ENCODE results near the gene NDC80. TPM values are rescaled to one million over a fixed set of nuclear protein-coding genes. Genes with fewer than 3 reads are reported as not detected.

NDC80 gene
- total RNA-seq, 1 experiment from 2014 or later, result 43.0 TPM

DNA sequence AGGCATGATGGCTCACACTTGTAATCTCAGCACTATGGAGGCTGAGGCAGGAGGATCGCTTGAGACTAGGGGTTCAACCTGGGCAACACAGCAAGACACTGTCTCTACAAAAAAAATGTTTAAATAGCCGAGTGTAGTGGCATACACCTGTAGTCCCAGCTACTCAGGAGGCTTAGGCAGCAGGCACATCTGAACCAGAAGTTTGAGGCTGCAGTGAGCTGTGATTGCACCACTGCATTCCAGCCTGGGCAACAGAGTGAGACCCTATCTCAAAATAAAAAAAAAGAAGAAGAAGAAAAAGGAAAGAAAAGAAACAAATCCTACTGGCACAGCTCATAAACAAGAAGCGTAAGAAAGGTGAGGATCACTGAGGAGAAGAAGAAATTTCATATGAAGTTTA, 19.9 kb upstream of the NDC80 start:
- H3K4me1 Mint-ChIP-seq, result peaks cover 6% of the 10 kb centered on the region
- ChIA-PET POLR2A (no interaction called here), CTCF (interaction anchor here (0.9 kb wide), 1 partner anchor 9 kb away, joined by 4 read pairs; no protein-coding TSS in a partner anchor)
- peaks cover 15% of the 10 kb centered on the region for H3K36me3 Mint-ChIP-seq
- no peaks in the 10 kb centered on the region for H3K27me3 Mint-ChIP-seq (ENCODE audit: low read depth)
- DNase-seq (ENCODE audit: low spot score), result no peak
- TF ChIP-seq GTF2I (CRISPR knock-in tag; conservative IDR thresholded peaks at IDR 0.05) (0 out of 2 replicates have a peak, but pooled peaks have one; percentile 52), ZNF425 (CRISPR knock-in tag; conservative IDR thresholded peaks at IDR 0.05) (no peak), ZNF121 (CRISPR knock-in tag; IDR thresholded peaks at IDR 0.05) (peak; percentile 48; the same call in 1 of the 2 replicates)
- H3K9me3 Mint-ChIP-seq, result peaks cover 5% of the 10 kb centered on the region; the same call in 1 of the 2 replicates
- ATAC-seq, result no peak
- no peak overlapping the region for H3K4me3 Mint-ChIP-seq
- H3K27ac Mint-ChIP-seq, result no peak overlapping the region

- no peak overlapping the region for H3K4me3 Mint-ChIP-seq
- H3K27ac Mint-ChIP-seq, result no peak overlapping the region
- H3K4me1 Mint-ChIP-seq, result peaks cover 10% of the 10 kb centered on the region
- ATAC-seq (no peak), DNase-seq (ENCODE audit: low spot score) (no peak)
- H3K27me3 Mint-ChIP-seq (ENCODE audit: low read depth), result no peaks in the 10 kb centered on the region
- peaks cover 15% of the 10 kb centered on the region for H3K36me3 Mint-ChIP-seq
- POLR2A ChIA-PET, result no interaction called here
- no peak for TF ChIP-seq ZNF232 (CRISPR knock-in tag; IDR thresholded peaks at IDR 0.05)
- TF ChIP-seq PREB (CRISPR knock-in tag; IDR thresholded peaks at IDR 0.05; ENCODE audit: borderline replicate concordance), result no peak
- no peak for TF ChIP-seq CBFB (CRISPR knock-in tag; IDR thresholded peaks at IDR 0.05; ENCODE audit: low read depth)
- TF ChIP-seq USF2 (CRISPR knock-in tag; IDR thresholded peaks at IDR 0.05), result no peak
- TF ChIP-seq, protein P1, sequence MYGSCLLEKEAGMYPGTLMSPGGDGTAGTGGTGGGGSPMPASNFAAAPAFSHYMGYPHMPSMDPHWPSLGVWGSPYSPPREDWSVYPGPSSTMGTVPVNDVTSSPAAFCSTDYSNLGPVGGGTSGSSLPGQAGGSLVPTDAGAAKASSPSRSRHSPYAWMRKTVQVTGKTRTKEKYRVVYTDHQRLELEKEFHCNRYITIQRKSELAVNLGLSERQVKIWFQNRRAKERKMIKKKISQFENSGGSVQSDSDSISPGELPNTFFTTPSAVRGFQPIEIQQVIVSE (CRISPR knock-in tag; IDR thresholded peaks at IDR 0.05; ENCODE audit: borderline replicate concordance), result no peak
- TF ChIP-seq NFE2L1 (CRISPR knock-in tag; IDR thresholded peaks at IDR 0.05), result no peak
- CTCF ChIA-PET, result interaction anchor here (1.8 kb wide), 1 partner anchor 13 kb away, joined by 6 read pairs; no protein-coding TSS in a partner anchor
- H3K9me3 Mint-ChIP-seq, result peaks cover 5% of the 10 kb centered on the region; the same call in 1 of the 2 replicates
These were observed 16.7 kb upstream of the NDC80 start for GRCh38 chr18:2554696-2555095.

DNA sequence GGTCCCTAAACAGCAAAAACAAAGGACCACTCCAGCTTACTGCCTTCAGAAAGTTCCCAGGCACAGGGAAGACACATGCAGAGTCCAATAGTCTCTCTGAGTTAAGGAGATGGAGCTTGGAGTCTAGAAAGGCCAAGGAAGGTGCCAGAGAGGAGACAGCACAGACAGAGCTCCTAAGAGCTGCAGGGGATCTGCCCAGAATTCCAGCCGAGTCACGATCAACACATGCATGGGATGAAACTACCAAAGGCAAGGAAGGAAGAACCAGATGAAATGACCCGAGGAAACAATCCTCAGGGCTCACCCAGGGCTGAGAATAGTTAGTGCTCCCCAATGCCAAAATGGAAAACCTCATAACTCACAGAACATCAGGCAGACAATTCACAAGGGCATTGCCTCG, 15.5 kb upstream of the NDC80 start:
- ATAC-seq, result no peak
- no peak overlapping the region for H3K4me3 Mint-ChIP-seq
- no peak for DNase-seq (ENCODE audit: low spot score)
- ChIA-PET POLR2A (no interaction called here), CTCF (interaction anchor here (2.5 kb wide), 1 partner anchor 14 kb away, joined by 12 read pairs; no protein-coding TSS in a partner anchor)
- no peaks in the 10 kb centered on the region for H3K27me3 Mint-ChIP-seq (ENCODE audit: low read depth)
- H3K9me3 Mint-ChIP-seq, result peaks cover 5% of the 10 kb centered on the region; the same call in 1 of the 2 replicates
- peaks cover 10% of the 10 kb centered on the region for H3K4me1 Mint-ChIP-seq
- no peak overlapping the region for H3K27ac Mint-ChIP-seq
- H3K36me3 Mint-ChIP-seq, result peaks cover 8% of the 10 kb centered on the region
- TF ChIP-seq MYBL2 (CRISPR knock-in tag; IDR thresholded peaks at IDR 0.05), result no peak
- TF ChIP-seq NFYB (CRISPR knock-in tag; conservative IDR thresholded peaks at IDR 0.05; ENCODE audit: low read depth), result no peak
- no peak for TF ChIP-seq EMX1 (CRISPR knock-in tag; IDR thresholded peaks at IDR 0.05)
- TF ChIP-seq NR2C2 (CRISPR knock-in tag; IDR thresholded peaks at IDR 0.05), result no peak
- no peak for TF ChIP-seq ZNF512 (CRISPR knock-in tag; IDR thresholded peaks at IDR 0.05; ENCODE audit: borderline replicate concordance)
- TF ChIP-seq, protein P2, sequence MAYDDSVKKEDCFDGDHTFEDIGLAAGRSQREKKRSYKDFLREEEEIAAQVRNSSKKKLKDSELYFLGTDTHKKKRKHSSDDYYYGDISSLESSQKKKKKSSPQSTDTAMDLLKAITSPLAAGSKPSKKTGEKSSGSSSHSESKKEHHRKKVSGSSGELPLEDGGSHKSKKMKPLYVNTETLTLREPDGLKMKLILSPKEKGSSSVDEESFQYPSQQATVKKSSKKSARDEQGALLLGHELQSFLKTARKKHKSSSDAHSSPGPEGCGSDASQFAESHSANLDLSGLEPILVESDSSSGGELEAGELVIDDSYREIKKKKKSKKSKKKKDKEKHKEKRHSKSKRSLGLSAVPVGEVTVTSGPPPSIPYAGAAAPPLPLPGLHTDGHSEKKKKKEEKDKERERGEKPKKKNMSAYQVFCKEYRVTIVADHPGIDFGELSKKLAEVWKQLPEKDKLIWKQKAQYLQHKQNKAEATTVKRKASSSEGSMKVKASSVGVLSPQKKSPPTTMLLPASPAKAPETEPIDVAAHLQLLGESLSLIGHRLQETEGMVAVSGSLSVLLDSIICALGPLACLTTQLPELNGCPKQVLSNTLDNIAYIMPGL (CRISPR knock-in tag; IDR thresholded peaks at IDR 0.05), result no peak
- no peak for TF ChIP-seq USF1 (CRISPR knock-in tag; IDR thresholded peaks at IDR 0.05)
- no peak for TF ChIP-seq ZNF121 (CRISPR knock-in tag; IDR thresholded peaks at IDR 0.05)
- TF ChIP-seq, protein P3, sequence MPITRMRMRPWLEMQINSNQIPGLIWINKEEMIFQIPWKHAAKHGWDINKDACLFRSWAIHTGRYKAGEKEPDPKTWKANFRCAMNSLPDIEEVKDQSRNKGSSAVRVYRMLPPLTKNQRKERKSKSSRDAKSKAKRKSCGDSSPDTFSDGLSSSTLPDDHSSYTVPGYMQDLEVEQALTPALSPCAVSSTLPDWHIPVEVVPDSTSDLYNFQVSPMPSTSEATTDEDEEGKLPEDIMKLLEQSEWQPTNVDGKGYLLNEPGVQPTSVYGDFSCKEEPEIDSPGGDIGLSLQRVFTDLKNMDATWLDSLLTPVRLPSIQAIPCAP (CRISPR knock-in tag; IDR thresholded peaks at IDR 0.05), result no peak
- TF ChIP-seq HMGA2 (CRISPR knock-in tag; IDR thresholded peaks at IDR 0.05), result no peak
- TF ChIP-seq, protein P4, sequence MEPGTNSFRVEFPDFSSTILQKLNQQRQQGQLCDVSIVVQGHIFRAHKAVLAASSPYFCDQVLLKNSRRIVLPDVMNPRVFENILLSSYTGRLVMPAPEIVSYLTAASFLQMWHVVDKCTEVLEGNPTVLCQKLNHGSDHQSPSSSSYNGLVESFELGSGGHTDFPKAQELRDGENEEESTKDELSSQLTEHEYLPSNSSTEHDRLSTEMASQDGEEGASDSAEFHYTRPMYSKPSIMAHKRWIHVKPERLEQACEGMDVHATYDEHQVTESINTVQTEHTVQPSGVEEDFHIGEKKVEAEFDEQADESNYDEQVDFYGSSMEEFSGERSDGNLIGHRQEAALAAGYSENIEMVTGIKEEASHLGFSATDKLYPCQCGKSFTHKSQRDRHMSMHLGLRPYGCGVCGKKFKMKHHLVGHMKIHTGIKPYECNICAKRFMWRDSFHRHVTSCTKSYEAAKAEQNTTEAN (CRISPR knock-in tag; IDR thresholded peaks at IDR 0.05), result no peak
- TF ChIP-seq, protein P5, sequence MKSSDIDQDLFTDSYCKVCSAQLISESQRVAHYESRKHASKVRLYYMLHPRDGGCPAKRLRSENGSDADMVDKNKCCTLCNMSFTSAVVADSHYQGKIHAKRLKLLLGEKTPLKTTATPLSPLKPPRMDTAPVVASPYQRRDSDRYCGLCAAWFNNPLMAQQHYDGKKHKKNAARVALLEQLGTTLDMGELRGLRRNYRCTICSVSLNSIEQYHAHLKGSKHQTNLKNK (CRISPR knock-in tag; IDR thresholded peaks at IDR 0.05), result no peak

Measured in WTC11 (cell line).